ENCODE data around the gene UBXN6.

UBXN6 gene

DNA sequence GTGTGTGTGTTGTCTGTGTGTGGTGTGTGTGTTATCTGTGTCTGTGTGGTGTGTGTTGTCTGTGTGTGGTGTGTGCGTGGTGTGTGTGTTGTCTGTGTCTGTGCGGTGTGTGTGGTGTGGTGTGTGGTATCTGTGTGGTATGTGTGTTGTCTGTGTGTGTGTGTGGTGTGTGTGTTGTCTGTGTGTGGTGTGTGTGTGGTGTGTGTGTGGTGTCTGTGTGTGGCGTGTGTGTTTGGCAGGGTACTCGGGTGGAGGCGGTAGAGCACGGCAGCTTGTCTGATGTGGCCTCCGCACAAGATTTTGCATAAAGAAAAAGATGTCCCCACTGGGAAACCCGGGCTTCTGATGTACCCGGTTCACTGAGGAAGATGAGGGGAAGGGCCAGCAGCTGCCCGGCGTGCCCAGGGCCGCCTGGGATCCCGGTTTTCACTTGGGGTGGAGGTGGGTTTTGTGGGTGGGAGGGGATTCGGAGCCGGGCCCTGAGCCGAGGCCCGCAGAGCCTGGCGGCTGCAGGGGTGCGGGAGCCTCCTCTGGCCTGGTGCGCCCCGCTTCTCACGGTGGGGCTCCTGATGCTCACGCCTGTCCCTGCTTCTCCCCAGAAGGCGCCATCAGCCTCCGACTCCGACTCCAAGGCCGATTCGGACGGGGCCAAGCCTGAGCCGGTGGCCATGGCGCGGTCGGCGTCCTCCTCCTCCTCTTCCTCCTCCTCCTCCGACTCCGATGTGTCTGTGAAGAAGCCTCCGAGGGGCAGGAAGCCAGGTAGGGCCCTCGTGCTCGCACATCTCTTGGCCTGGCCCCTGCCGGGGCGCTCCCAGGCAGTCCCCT lies 35.7 kb upstream of the UBXN6 start:
- no peak for DNase-seq

- DNase-seq, result no peak
Observed at GRCh38 chr19:4492337-4493103, 34.9 kb upstream of the UBXN6 start.

DNA sequence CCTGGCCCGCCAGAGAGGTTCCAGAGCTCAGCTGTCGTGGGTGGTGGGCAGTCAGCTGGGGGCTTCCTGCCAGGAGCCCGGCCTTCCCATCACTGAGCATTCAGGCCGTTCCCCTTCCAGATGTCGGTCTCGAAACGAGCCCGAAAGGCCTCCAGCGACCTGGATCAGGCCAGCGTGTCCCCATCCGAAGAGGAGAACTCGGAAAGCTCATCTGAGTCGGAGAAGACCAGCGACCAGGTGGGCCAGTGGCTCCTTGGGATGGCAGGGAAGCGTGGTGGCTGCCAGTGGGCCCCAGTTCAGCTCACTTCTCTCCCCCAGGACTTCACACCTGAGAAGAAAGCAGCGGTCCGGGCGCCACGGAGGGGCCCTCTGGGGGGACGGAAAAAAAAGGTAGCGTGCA lies 33.9 kb upstream of the UBXN6 start:
- no peak for DNase-seq

- DNase-seq, result no peak
Observed at GRCh38 chr19:4488496-4488895, 30.9 kb upstream of the UBXN6 start.

GRCh38 chr19:4487572-4487971 lies 30.0 kb upstream of the UBXN6 start:
- DNase-seq, result no peak

DNA sequence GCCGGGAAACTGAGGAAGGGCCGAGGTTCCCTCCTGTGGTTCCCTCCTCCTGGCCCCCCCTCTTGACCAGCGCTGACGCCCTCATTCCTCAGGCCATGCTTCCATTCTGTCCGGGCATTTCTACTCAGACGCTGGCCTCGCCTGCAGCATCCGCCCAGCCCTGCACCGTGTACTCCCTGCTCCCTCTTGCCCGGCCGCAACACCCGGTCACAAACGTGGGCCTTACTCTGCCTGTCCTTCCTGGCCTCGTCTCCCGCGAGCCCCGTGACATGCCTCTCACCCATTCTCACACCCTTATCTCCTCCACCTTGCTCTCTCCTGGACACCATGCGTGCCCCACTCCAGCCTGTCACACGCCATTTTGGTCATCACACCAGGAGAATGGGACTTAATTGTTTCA lies 25.8 kb upstream of the UBXN6 start:
- DNase-seq, result no peak

GRCh38 chr19:4482721-4483364 lies 25.2 kb upstream of the UBXN6 start:
- DNase-seq, result no peak

DNA sequence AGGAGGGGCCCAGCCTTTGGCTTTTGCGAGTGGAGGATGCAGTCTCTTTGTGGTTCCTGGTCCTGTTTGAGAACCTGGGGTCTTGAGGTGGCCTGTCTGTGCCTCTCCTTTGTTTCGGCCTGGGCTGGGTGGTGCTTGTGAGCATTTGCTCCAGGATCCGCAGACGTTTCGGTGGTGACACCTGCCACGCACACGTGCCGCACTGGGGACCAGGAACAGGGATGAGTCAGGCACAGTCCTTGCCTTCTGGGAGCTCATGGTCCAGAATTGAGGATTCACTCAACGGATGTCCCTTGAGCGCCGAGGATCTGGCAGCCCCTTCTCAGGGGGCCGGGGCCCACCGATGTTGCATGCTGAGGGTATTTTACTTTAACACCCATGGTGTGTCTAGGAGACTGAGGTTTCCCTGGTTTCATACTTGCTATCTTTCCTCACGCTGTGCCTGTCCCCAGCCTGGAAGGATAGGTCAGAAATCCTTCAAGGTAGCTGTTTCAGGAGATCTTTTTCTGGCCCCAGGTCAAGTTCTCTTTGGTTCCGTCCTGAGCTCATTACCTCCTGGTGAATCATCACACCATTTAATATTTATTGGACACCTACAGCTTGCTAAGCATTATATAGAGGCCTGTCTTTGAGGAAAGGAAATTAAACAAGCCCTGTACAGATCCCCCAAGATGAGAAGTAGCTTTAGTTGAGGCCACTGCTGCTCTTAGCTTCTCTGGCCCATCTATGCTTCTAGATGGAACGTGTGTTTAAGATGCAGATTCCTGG lies 19.6 kb upstream of the UBXN6 start:
- DNase-seq, result no peak

GRCh38 chr19:4474514-4475022 lies 17.0 kb upstream of the UBXN6 start:
- no peak for DNase-seq

GRCh38 chr19:4473763-4474513 lies 16.3 kb upstream of the UBXN6 start:
- no peak for DNase-seq

DNA sequence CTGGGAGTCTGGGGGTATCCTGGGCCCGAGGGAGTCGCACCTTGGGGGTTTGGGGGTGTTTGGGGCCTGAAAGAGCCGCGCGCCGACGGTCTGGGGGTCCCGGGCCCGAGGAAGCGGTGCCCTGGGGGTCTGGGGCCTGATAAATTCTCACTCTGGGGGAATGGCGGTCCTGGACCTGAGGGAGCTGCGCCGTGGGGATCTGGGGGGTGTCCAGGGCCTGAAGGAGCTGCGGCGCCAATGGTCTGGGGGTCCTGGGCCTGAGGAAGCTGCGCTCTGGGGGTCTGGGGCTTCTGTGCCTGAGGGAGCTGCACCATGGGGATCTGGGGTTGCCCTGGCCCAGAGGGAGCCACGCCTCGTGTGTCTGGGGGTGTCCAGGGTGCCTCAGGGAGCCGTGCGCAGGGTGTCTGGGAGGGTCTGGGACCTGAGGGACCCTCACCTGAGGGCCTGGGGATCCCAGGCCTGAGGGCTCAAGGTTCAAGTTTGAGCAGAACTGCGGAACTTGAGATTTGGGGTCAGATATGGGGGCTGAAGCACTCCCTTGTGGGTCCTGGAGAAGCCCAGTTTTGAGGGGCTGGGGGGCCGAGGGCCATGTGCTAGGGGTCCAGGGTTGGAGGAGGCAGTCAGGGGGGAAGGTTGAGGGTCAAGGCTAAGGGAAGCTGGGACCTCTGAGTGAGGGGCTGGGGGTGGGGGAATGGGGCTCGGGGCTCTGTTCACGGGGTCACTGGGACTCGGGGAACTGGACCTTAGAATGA lies 15.6 kb upstream of the UBXN6 start:
- DNase-seq, result no peak

GRCh38 chr19:4472174-4472974 lies 14.8 kb upstream of the UBXN6 start, which contains the start of gene HDGFL2:
HDGFL2 (plus strand) TSS chr19:4472297; CDS start chr19:4472351, 54 bp downstream.
- DNase-seq, result no peak

DNA sequence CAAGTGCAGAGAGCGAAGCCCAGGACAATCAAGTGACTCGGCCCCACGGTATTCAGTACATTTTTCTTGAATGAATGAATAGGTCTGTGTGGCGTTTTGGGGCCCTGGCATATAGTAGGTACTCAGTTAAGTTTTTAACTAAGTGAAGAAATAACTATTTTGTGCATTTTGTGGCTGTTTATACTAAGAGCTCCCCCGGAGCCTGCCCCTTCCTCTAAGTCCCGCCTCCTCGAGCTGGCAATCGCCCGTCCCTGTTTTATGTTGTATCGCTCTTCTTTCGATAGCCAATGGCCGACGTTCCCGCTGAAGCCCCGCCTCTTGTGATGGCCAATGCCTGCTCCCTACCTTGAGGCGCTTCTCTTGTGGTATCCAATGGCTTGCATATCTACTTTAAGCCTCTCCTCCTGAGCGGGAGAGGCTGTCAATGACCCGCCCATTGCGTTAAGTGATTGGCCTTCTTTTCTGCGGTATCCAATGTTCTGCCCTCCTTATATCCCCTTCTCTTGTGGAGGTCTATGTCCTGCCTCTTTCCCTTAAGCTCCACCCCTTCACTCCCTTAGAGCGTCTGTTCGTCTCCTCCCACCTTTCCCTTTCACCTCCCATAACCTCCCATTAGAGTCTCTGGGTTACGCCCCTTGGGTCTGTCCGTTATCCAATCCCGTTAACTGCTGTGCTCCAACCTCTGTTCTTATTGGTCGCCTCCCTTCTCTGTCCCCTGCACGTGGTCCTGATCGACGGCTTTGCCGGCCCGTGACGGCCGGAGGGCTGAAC lies 14.0 kb upstream of the UBXN6 start:
- DNase-seq, result peak; percentile 95

DNA sequence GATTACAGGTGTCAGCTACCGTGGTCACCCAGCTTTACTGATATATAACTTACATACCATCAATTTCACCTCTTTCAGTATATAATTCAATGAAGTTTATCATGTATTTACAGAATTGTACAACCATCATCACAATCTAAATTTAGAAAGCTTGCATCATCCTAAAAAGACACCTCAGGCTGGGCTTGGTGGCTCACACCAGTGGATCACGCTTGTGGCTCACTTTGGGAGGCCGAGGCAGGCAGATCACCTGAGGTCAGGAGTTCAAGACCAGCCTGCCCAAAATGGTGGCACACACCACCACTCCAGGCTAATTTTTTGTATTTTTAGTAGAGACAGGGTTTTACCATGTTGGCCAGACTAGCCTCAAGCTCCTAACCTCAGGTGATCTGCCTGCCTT lies 10.2 kb upstream of the UBXN6 start:
- no peak for DNase-seq

DNA sequence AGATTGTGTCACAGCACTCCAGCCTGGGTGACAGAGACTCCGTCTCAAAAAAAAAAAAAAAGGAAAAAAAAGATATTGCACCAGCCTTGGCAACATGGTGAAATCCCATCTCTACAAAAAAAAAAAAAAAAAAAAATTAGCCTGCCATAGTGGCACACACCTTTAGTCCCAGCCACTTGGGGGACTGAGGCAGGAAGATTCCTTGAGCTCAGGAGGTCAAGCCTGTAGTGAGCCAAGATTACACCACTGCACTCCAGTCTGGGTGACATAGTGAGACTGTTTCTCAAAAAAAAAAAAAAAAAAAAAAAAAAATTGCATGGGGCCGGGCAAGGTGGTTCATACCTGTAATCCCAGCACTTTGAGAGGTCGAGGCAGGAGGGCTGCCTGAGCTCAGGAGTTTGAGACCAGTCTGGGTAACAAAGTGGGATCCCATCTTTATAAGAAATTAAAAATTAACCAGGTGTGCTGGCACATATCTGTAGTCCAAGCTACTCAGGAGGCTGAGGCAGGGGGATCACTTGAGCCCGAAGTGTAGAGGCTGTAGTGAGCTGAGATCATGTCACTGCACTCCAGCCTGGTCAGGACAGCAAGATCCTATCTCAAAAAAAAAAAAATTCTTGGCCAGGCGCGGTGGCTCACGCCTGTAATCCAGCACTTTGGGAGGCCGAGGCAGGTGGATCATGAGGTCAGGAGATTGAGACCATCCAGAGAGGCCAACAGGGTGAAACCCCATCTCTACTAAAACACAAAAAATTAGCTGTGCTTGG lies 7.4 kb upstream of the UBXN6 start:
- DNase-seq, result no peak

- DNase-seq, result peak; percentile 51
Observed at GRCh38 chr19:4456843-4457653, 546 bp downstream of the UBXN6 start.

- DNase-seq, result no peak
Observed at GRCh38 chr19:4456476-4456842, 1.1 kb downstream of the UBXN6 start.

All from activated CD4-positive, alpha-beta T cell treated with anti-CD3 and anti-CD28 coated beads, Interleukin-2, amount 50 U/mL, for 1 hour (primary cell).